ENCODE measurements around the gene TLE2. TPM values are rescaled to one million over a fixed set of nuclear protein-coding genes. Genes with fewer than 3 reads are reported as not detected.

The TLE2 gene
- total RNA-seq, 4 donors from 2014 or later, result 6.5 to 29.7 (median 16.3) TPM

GRCh38 chr19:3059653-3060052, 30.6 kb upstream of the TLE2 start:
- TF ChIP-seq CTCF (IDR thresholded peaks at IDR 0.05; ENCODE audit: low read depth), result no peak

GRCh38 chr19:3058821-3059314, 29.8 kb upstream of the TLE2 start:
- TF ChIP-seq CTCF (IDR thresholded peaks at IDR 0.05; ENCODE audit: low read depth), result no peak

GRCh38 chr19:3058009-3058820, 29.1 kb upstream of the TLE2 start:
- no peak for TF ChIP-seq CTCF (IDR thresholded peaks at IDR 0.05; ENCODE audit: low read depth)

- no peak for TF ChIP-seq CTCF (IDR thresholded peaks at IDR 0.05; ENCODE audit: low read depth)
Measured at GRCh38 chr19:3057275-3057714, 28.2 kb upstream of the TLE2 start.

GRCh38 chr19:3056417-3057088, 27.5 kb upstream of the TLE2 start:
- no peak for TF ChIP-seq CTCF (IDR thresholded peaks at IDR 0.05; ENCODE audit: low read depth)

GRCh38 chr19:3055741-3056416, 26.8 kb upstream of the TLE2 start:
- no peak for TF ChIP-seq CTCF (IDR thresholded peaks at IDR 0.05; ENCODE audit: low read depth)
